ENCODE data around the gene PNKD.

- TF ChIP-seq RELA (CRISPR knock-in tag; IDR thresholded peaks at IDR 0.05; ENCODE audit: borderline replicate concordance) (no peak), FOXP1 (CRISPR knock-in tag; IDR thresholded peaks at IDR 0.05; ENCODE audit: borderline replicate concordance) (no peak)
Measured at GRCh38 chr2:218331745-218332144, 61.4 kb downstream of the PNKD start.

Measured in WTC11 (cell line).